ENCODE results near the gene SYNJ2.

Gene SYNJ2

GRCh38 chr6:158080849-158081656, 99.4 kb downstream of the SYNJ2 start:
- no peak for DNase-seq (ENCODE audit: low read depth)

- no peak for DNase-seq (ENCODE audit: low read depth)
Observed at GRCh38 chr6:158081657-158081935, 99.9 kb downstream of the SYNJ2 start.

GRCh38 chr6:158083455-158084325, 102.0 kb downstream of the SYNJ2 start:
- no peak for DNase-seq (ENCODE audit: low read depth)

GRCh38 chr6:158085261-158086053, 103.8 kb downstream of the SYNJ2 start:
- DNase-seq (ENCODE audit: low read depth): no peak

GRCh38 chr6:158086054-158086503, 104.4 kb downstream of the SYNJ2 start:
- no peak for DNase-seq (ENCODE audit: low read depth)

- DNase-seq (ENCODE audit: low read depth): no peak
Observed at GRCh38 chr6:158086504-158087223, 105.0 kb downstream of the SYNJ2 start.

- DNase-seq (ENCODE audit: low read depth): no peak
Observed at GRCh38 chr6:158087224-158087867, 105.7 kb downstream of the SYNJ2 start.

- no peak for DNase-seq (ENCODE audit: low read depth)
Observed at GRCh38 chr6:158092806-158093205, 111.1 kb downstream of the SYNJ2 start.

- DNase-seq (ENCODE audit: low read depth): no peak
Observed at GRCh38 chr6:158095031-158095430, 113.4 kb downstream of the SYNJ2 start.

GRCh38 chr6:158095671-158096070, 114.0 kb downstream of the SYNJ2 start:
- no peak for DNase-seq (ENCODE audit: low read depth)

GRCh38 chr6:158103228-158103627, 121.6 kb downstream of the SYNJ2 start:
- no peak for DNase-seq (ENCODE audit: low read depth)

GRCh38 chr6:158104696-158105095, 123.0 kb downstream of the SYNJ2 start:
- no peak for DNase-seq (ENCODE audit: low read depth)

GRCh38 chr6:158109748-158110147, 128.1 kb downstream of the SYNJ2 start:
- no peak for DNase-seq (ENCODE audit: low read depth)

- DNase-seq (ENCODE audit: low read depth): no peak
Observed at GRCh38 chr6:158110986-158111385, 129.3 kb downstream of the SYNJ2 start.

- DNase-seq (ENCODE audit: low read depth): no peak
Observed at GRCh38 chr6:158111987-158112386, 130.3 kb downstream of the SYNJ2 start.

- DNase-seq (ENCODE audit: low read depth): no peak
Observed at GRCh38 chr6:158113802-158114201, 132.1 kb downstream of the SYNJ2 start.

GRCh38 chr6:158115102-158115501, 133.4 kb downstream of the SYNJ2 start:
- no peak for DNase-seq (ENCODE audit: low read depth)

GRCh38 chr6:158115508-158115907, 133.8 kb downstream of the SYNJ2 start:
- no peak for DNase-seq (ENCODE audit: low read depth)

- DNase-seq (ENCODE audit: low read depth): no peak
Observed at GRCh38 chr6:158118886-158119285, 137.2 kb downstream of the SYNJ2 start.

GRCh38 chr6:158121335-158121734, 139.7 kb downstream of the SYNJ2 start:
- no peak for DNase-seq (ENCODE audit: low read depth)

GRCh38 chr6:158122048-158122447, 140.4 kb downstream of the SYNJ2 start:
- DNase-seq (ENCODE audit: low read depth): no peak

All from stimulated activated CD8-positive, alpha-beta memory T cell treated with anti-CD3 and anti-CD28 coated beads, Interleukin-7, amount 100 ng/mL, for 24 hours (primary cell).